Type B pancreatic cell (in vitro differentiated cells): ENCODE data around the gene INCA1. TPM values are rescaled to one million over a fixed set of nuclear protein-coding genes. Genes with fewer than 3 reads are reported as not detected.

Experiments used
- DNase-seq: peaks from one replicate; pipeline ENCODE4 v3.0.0; 2021; ENCODE audit warnings: mixed read lengths; ENCODE audit not compliant: unreplicated experiment; ENCODE audit errors: extremely low spot score
- H3K27ac Mint-ChIP-seq: 2 replicates; pipeline ENCODE4 v1.8.0; 2021; ENCODE audit warnings: mild to moderate bottlenecking, mixed read lengths
- H3K27me3 Mint-ChIP-seq: 2 replicates; pipeline ENCODE4 v1.8.0; 2021; ENCODE audit warnings: mixed read lengths
- H3K36me3 Mint-ChIP-seq: 2 replicates; pipeline ENCODE4 v1.8.0; 2021; ENCODE audit warnings: mixed read lengths
- H3K4me1 Mint-ChIP-seq: one replicate; pipeline ENCODE4 v1.8.0; 2021; ENCODE audit warnings: mixed read lengths; ENCODE audit not compliant: unreplicated experiment
- H3K4me3 Mint-ChIP-seq: 2 replicates; pipeline ENCODE4 v1.8.0; 2021; ENCODE audit warnings: mild to moderate bottlenecking, mixed read lengths
- H3K9me3 Mint-ChIP-seq: 2 replicates; pipeline ENCODE4 v1.8.0; 2021; ENCODE audit warnings: mixed read lengths
- CTCF ChIP-seq: fragments of 200-600 bp; sonication (generic); conservative IDR thresholded peaks from 2 replicates; pipeline ENCODE4 v1.5.0; 2021; ENCODE audit warnings: antibody characterized with exemption, mild to moderate bottlenecking
- total RNA-seq: library from RNA; stranded (reverse); gene quantifications from 2 replicates; pipeline ENCODE4 v1.2.1, GENCODE V29; 2021; ENCODE audit warnings: low replicate concordance

INCA1 gene
- total RNA-seq, 1 donor from 2014 or later, result 0.72 TPM

- H3K27me3 Mint-ChIP-seq, result no peaks in the 10 kb centered on the region
- DNase-seq, result peak; percentile 91
- H3K9me3 Mint-ChIP-seq, result no peaks in the 10 kb centered on the region
- H3K27ac Mint-ChIP-seq, result peak overlapping the region; percentile 97
- TF ChIP-seq CTCF, result no peak
- peaks cover 13% of the 10 kb centered on the region for H3K36me3 Mint-ChIP-seq
- H3K4me3 Mint-ChIP-seq, result peak overlapping the region; percentile 96
- peaks cover 40% of the 10 kb centered on the region for H3K4me1 Mint-ChIP-seq
These were observed 48.4 kb downstream of the INCA1 start for GRCh38 chr17:4948931-4949320.

- Mint-ChIP-seq H3K27me3 (no peaks in the 10 kb centered on the region), H3K9me3 (no peaks in the 10 kb centered on the region), H3K4me1 (peaks cover 37% of the 10 kb centered on the region), H3K4me3 (peak within 1 kb of the TSS; percentile 96), H3K36me3 (peaks cover 13% of the 10 kb centered on the region), H3K27ac (peak within 1 kb of the TSS; percentile 97)
- no peak for TF ChIP-seq CTCF
- peak; percentile 81 for DNase-seq
These were observed 49.0 kb downstream of the INCA1 start, which contains the start of gene PFN1 for GRCh38 chr17:4948166-4948930. Gene PFN1, minus strand, starts transcription at chr17:4948530. Its CDS starts 136 bp downstream, at chr17:4948394.

DNA sequence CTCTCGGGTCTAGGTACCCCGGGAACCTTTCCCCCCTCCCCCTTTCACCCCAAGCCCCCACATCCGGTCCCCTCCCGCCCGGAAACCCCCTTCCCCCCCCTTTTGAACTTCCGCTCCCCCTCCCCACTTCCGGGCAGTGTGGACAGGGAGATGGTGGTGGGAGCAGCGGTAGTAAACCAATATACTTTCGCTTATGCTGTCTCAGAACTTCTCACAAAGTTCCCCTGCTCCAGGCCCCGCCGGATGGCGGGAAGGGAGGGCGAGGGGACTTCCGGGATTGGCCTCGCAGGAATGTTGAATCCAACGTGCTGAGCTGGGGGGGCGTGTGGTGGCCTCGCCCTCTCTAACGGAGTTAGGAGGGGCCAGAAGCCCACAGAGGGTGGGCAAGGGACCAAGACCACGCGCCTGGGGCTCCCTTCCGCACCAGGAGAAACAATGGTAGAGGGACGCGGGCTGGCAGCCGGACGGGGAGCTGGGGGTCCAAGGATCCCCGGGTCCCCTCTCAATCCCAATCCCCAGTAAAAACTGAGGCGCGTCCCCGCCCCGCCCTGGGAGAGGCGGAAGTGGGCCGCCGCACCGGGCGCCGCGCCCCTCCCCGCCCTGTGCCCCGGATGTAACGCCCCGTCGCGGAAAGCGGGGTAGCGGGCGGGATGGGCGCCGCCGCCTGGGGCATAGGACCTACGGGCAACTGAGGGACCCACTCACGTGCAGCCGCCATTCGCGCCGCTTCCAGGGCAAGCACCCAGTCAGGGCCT, 49.7 kb downstream of the INCA1 start:
- Mint-ChIP-seq H3K27ac (peak overlapping the region; percentile 87), H3K27me3 (no peaks in the 10 kb centered on the region), H3K36me3 (peaks cover 13% of the 10 kb centered on the region), H3K4me1 (peaks cover 37% of the 10 kb centered on the region), H3K4me3 (peak overlapping the region; percentile 96), H3K9me3 (no peaks in the 10 kb centered on the region)
- DNase-seq, result no peak
- no peak for TF ChIP-seq CTCF

DNA sequence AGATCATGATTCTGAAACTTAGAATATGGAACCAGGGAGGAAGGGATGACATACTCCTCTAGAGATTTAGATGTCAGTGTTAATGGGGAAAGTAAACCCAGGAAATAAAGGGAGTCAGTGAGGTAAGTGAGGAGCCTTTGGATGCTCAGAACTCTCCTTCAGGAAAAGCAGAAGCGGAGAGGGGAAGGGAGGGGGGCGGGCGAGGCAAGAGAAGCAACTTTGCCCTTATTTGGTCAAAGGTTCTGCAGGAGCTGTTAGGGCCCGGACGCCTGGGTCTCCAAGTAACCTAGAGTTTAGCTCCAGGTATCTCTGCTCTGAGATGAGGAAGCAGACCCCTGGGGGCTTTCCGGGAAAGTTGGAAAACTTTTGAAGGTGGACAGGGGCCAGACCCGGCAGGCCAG, 50.3 kb downstream of the INCA1 start:
- DNase-seq, result no peak
- H3K27ac Mint-ChIP-seq, result peak overlapping the region; percentile 87
- TF ChIP-seq CTCF, result no peak
- no peaks in the 10 kb centered on the region for H3K27me3 Mint-ChIP-seq
- H3K9me3 Mint-ChIP-seq, result no peaks in the 10 kb centered on the region
- peaks cover 13% of the 10 kb centered on the region for H3K36me3 Mint-ChIP-seq
- peak overlapping the region; percentile 96 for H3K4me3 Mint-ChIP-seq
- peaks cover 38% of the 10 kb centered on the region for H3K4me1 Mint-ChIP-seq

GRCh38 chr17:4946312-4946976, 50.9 kb downstream of the INCA1 start:
- peak overlapping the region; percentile 96 for H3K4me3 Mint-ChIP-seq

More at GRCh38 chr17:4946312-4946976, 50.9 kb downstream of the INCA1 start:
- no peaks in the 10 kb centered on the region for H3K9me3 Mint-ChIP-seq
- peaks cover 17% of the 10 kb centered on the region for H3K36me3 Mint-ChIP-seq
- peak overlapping the region; percentile 87 for H3K27ac Mint-ChIP-seq
- DNase-seq, result no peak
- no peak for TF ChIP-seq CTCF
- no peaks in the 10 kb centered on the region for H3K27me3 Mint-ChIP-seq
- peaks cover 44% of the 10 kb centered on the region for H3K4me1 Mint-ChIP-seq
